Astrocyte of the spinal cord (primary cell): ENCODE data around the gene YIPF4.
"Not testable (repeated sequence)": the region's sequence is repeated elsewhere in the genome, so short reads cannot be mapped to it uniquely, and the experiment has no call there.

Experiments used
- DNase-seq: peaks from one replicate; pipeline ENCODE4 v3.0.0; 2011; ENCODE audit warnings: low read depth, low spot score
- H3K4me3 ChIP-seq: 2 replicates; pipeline ENCODE4 v1.5.1; 2011; ENCODE audit warnings: low read depth, mild to moderate bottlenecking, low read length, moderate library complexity
- CTCF ChIP-seq: IDR thresholded peaks from 2 replicates; pipeline ENCODE4 v1.5.1; 2012; ENCODE audit warnings: low read depth, mild to moderate bottlenecking, low read length, inconsistent platforms
- in situ Hi-C: cut with HindIII; loops from 2 replicates; pipeline ENCODE4 v1.10.0; 2017; ENCODE audit warnings: low sequenced_read_pairs

Gene YIPF4

GRCh38 chr2:32310577-32310976 lies 32.9 kb downstream of the YIPF4 start:
- TF ChIP-seq CTCF, result no peak
- DNase-seq, result no peak

GRCh38 chr2:32314886-32315285 lies 37.2 kb downstream of the YIPF4 start:
- no peak overlapping the region for H3K4me3 ChIP-seq
- no peak for TF ChIP-seq CTCF
- in situ Hi-C loops, result no loop called here
- no peak for DNase-seq

More at GRCh38 chr2:32310577-32310976, 32.9 kb downstream of the YIPF4 start:
- in situ Hi-C loops, result no loop called here
- H3K4me3 ChIP-seq, result no peak overlapping the region

GRCh38 chr2:32328679-32329078 lies 51.0 kb downstream of the YIPF4 start:
- H3K4me3 ChIP-seq, in situ Hi-C loops, DNase-seq: not testable (repeated sequence)

- in situ Hi-C loops, DNase-seq, H3K4me3 ChIP-seq: not testable (repeated sequence)
These were observed 51.7 kb downstream of the YIPF4 start for GRCh38 chr2:32329180-32329980.

- in situ Hi-C loops, result no loop called here
These were observed 52.4 kb downstream of the YIPF4 start for GRCh38 chr2:32330136-32330535.

GRCh38 chr2:32342801-32343200 lies 65.1 kb downstream of the YIPF4 start:
- TF ChIP-seq CTCF, result no peak
- H3K4me3 ChIP-seq, result no peak overlapping the region
- in situ Hi-C loops, result no loop called here
- DNase-seq, result no peak

More at GRCh38 chr2:32330136-32330535, 52.4 kb downstream of the YIPF4 start:
- no peak for TF ChIP-seq CTCF
- H3K4me3 ChIP-seq, result no peak overlapping the region
- DNase-seq, result no peak

GRCh38 chr2:32350797-32351196 lies 73.1 kb downstream of the YIPF4 start:
- H3K4me3 ChIP-seq, in situ Hi-C loops, DNase-seq: not testable (repeated sequence)

GRCh38 chr2:32355976-32356680 lies 78.4 kb downstream of the YIPF4 start:
- in situ Hi-C loops, result no loop called here
- peak overlapping the region; percentile 88 for H3K4me3 ChIP-seq
- no peak for TF ChIP-seq CTCF
- DNase-seq, result no peak
